GM23248 (cell line): Measurements from ENCODE around the gene ELAVL2.

ENCODE experiments used
- EZH2 ChIP-seq: fragments of 200-600 bp; sonication (generic); IDR thresholded peaks from 2 replicates; pipeline ENCODE4 v1.6.1; 2018; ENCODE audit warnings: antibody characterized with exemption, mild to moderate bottlenecking; ENCODE audit not compliant: insufficient read depth, poor library complexity, severe bottlenecking
- EZH2phosphoT487 ChIP-seq: fragments of 200-600 bp; sonication (generic); IDR thresholded peaks from 2 replicates; pipeline ENCODE4 v1.6.1; 2018; ENCODE audit warnings: antibody characterized with exemption, moderate library complexity, mild to moderate bottlenecking, low read depth; ENCODE audit not compliant: insufficient read depth

GRCh38 chr9:23741351-23741750 lies 84.7 kb downstream of the ELAVL2 start:
- TF ChIP-seq EZH2 (no peak), EZH2phosphoT487 (no peak)
